Natural killer cell treated with Interleukin-12 subunit alpha and Interleukin-12 subunit beta and Interleukin-15 and Interleukin-18, amount 100 ng/mL, for 72 hours (primary cell): Measurements from ENCODE around the gene SLC19A2. TPM values are rescaled to one million over a fixed set of nuclear protein-coding genes. Genes with fewer than 3 reads are reported as not detected.

Experiments
- ATAC-seq, 2 donors: fragments of 150-1000 bp; cut with Tn5 transposase in 1 of 2; sonication (Bioruptor Pico), chemical (Tn5 transposase) in 1 of 2; 2 replicates each; pipeline ENCODE4 v1.10.0; 2021
- DNase-seq: peaks from one replicate; pipeline ENCODE4 v3.0.0; 2022; ENCODE audit warnings: low spot score
- H3K27ac Mint-ChIP-seq, 2 donors: 1 replicate in 1 of 2; 2 replicates in 1 of 2; pipeline ENCODE4 v1.8.0; 2022; ENCODE audit warnings: mixed read lengths in 2 of 2, mild to moderate bottlenecking in 1 of 2, moderate library complexity in 1 of 2
- H3K27me3 Mint-ChIP-seq, 2 donors: 1 replicate in 1 of 2; 2 replicates in 1 of 2; pipeline ENCODE4 v1.8.0; 2022; ENCODE audit warnings: mixed read lengths in 2 of 2
- H3K36me3 Mint-ChIP-seq: one replicate; pipeline ENCODE4 v1.8.0; 2022; ENCODE audit warnings: mixed read lengths
- H3K4me1 Mint-ChIP-seq, 2 donors: 1 replicate in 1 of 2; 2 replicates in 1 of 2; pipeline ENCODE4 v1.8.0; 2022; ENCODE audit warnings: low read depth in 2 of 2, mixed read lengths in 2 of 2, mild to moderate bottlenecking in 1 of 2
- H3K4me3 Mint-ChIP-seq: one replicate; pipeline ENCODE4 v1.8.0; 2022; ENCODE audit warnings: mixed read lengths
- H3K9me3 Mint-ChIP-seq: 2 replicates; pipeline ENCODE4 v1.8.0; 2022; ENCODE audit warnings: mixed read lengths
- total RNA-seq, 2 donors: library from RNA; stranded (reverse); gene quantifications; one replicate each; pipeline ENCODE4 v1.2.3, GENCODE V29; 2022

The SLC19A2 gene
- total RNA-seq, 2 donors from 2014 or later, result 6.3 to 8.0 TPM

GRCh38 chr1:169495916-169496315 lies 10.2 kb upstream of the SLC19A2 start:
- DNase-seq (no peak), ATAC-seq (no peak)
- Mint-ChIP-seq H3K27me3 (peaks cover 17 to 33% of the 10 kb centered on the region in 2 donors), H3K27ac (no peak overlapping the region), H3K4me1 (no peaks in the 10 kb centered on the region), H3K36me3 (no peaks in the 10 kb centered on the region), H3K4me3 (no peak overlapping the region), H3K9me3 (no peaks in the 10 kb centered on the region)

GRCh38 chr1:169495046-169495775 lies 9.5 kb upstream of the SLC19A2 start:
- Mint-ChIP-seq H3K27me3 (peaks cover 13 to 26% of the 10 kb centered on the region in 2 donors), H3K4me1 (no peaks in the 10 kb centered on the region), H3K4me3 (no peak overlapping the region), H3K27ac (no peak overlapping the region), H3K36me3 (no peaks in the 10 kb centered on the region), H3K9me3 (no peaks in the 10 kb centered on the region)
- ATAC-seq, result no peak
- DNase-seq, result no peak

GRCh38 chr1:169494343-169494742 lies 8.6 kb upstream of the SLC19A2 start:
- DNase-seq, result no peak
- Mint-ChIP-seq H3K9me3 (no peaks in the 10 kb centered on the region), H3K4me1 (peaks cover 0 to 1% of the 10 kb centered on the region in 2 donors), H3K27me3 (peaks cover 13 to 18% of the 10 kb centered on the region in 2 donors), H3K4me3 (no peak overlapping the region), H3K27ac (no peak overlapping the region), H3K36me3 (no peaks in the 10 kb centered on the region)
- ATAC-seq, result no peak

GRCh38 chr1:169493251-169493650 lies 7.5 kb upstream of the SLC19A2 start:
- H3K4me1 Mint-ChIP-seq, result peaks cover 0 to 4% of the 10 kb centered on the region in 2 donors
- no peaks in the 10 kb centered on the region for H3K36me3 Mint-ChIP-seq
- DNase-seq (no peak), ATAC-seq (no peak)
- H3K27ac Mint-ChIP-seq, result no peak overlapping the region
- H3K4me3 Mint-ChIP-seq, result no peak overlapping the region
- H3K27me3 Mint-ChIP-seq, result peaks cover 12 to 13% of the 10 kb centered on the region in 2 donors
- H3K9me3 Mint-ChIP-seq, result no peaks in the 10 kb centered on the region

- Mint-ChIP-seq H3K9me3 (no peaks in the 10 kb centered on the region), H3K27me3 (peaks cover 10% of the 10 kb centered on the region in 2 donors), H3K4me1 (peaks cover 2 to 5% of the 10 kb centered on the region in 2 donors), H3K36me3 (no peaks in the 10 kb centered on the region), H3K27ac (no peak overlapping the region), H3K4me3 (no peak overlapping the region)
- ATAC-seq (peak; percentile 52 to 86), DNase-seq (no peak)
These were observed 6.1 kb upstream of the SLC19A2 start for GRCh38 chr1:169491845-169492281.

GRCh38 chr1:169488157-169488556 lies 2.4 kb upstream of the SLC19A2 start:
- Mint-ChIP-seq H3K27me3 (peaks cover 0 to 6% of the 10 kb centered on the region in 2 donors), H3K4me3 (no peak overlapping the region), H3K36me3 (no peaks in the 10 kb centered on the region), H3K4me1 (peaks cover 31 to 33% of the 10 kb centered on the region in 2 donors), H3K9me3 (no peaks in the 10 kb centered on the region), H3K27ac (no peak overlapping the region)
- no peak for DNase-seq
- no peak for ATAC-seq

- no peak for DNase-seq
- H3K4me1 Mint-ChIP-seq, result peaks cover 31 to 33% of the 10 kb centered on the region in 2 donors
- H3K27ac Mint-ChIP-seq, result no peak overlapping the region
- H3K27me3 Mint-ChIP-seq, result peaks cover 0 to 3% of the 10 kb centered on the region in 2 donors
- H3K4me3 Mint-ChIP-seq, result no peak overlapping the region
- H3K9me3 Mint-ChIP-seq, result no peaks in the 10 kb centered on the region
- no peaks in the 10 kb centered on the region for H3K36me3 Mint-ChIP-seq
- no peak for ATAC-seq
These were observed 1.8 kb upstream of the SLC19A2 start for GRCh38 chr1:169487561-169487960.

- peak overlapping the region; percentile 73 to 92 for H3K27ac Mint-ChIP-seq
- DNase-seq (no peak), ATAC-seq (no peak)
- H3K27me3 Mint-ChIP-seq, result peaks cover 0 to 3% of the 10 kb centered on the region in 2 donors
- H3K36me3 Mint-ChIP-seq, result no peaks in the 10 kb centered on the region
- H3K4me3 Mint-ChIP-seq, result peak overlapping the region; percentile 97
- no peaks in the 10 kb centered on the region for H3K9me3 Mint-ChIP-seq
- H3K4me1 Mint-ChIP-seq, result peaks cover 31 to 33% of the 10 kb centered on the region in 2 donors
These were observed 1.4 kb upstream of the SLC19A2 start for GRCh38 chr1:169487133-169487532.

- no peaks in the 10 kb centered on the region for H3K36me3 Mint-ChIP-seq
- H3K4me3 Mint-ChIP-seq, result peak overlapping the region; percentile 97
- H3K9me3 Mint-ChIP-seq, result no peaks in the 10 kb centered on the region
- ATAC-seq (no peak), DNase-seq (no peak)
- peaks cover 0 to 3% of the 10 kb centered on the region in 2 donors for H3K27me3 Mint-ChIP-seq
- peaks cover 31 to 33% of the 10 kb centered on the region in 2 donors for H3K4me1 Mint-ChIP-seq
- H3K27ac Mint-ChIP-seq, result peak overlapping the region; percentile 73 to 92
These were observed 722 bp upstream of the SLC19A2 start for GRCh38 chr1:169486281-169487051.

- no peaks in the 10 kb centered on the region for H3K9me3 Mint-ChIP-seq
- H3K27me3 Mint-ChIP-seq, result peaks cover 0 to 3% of the 10 kb centered on the region in 2 donors
- H3K4me3 Mint-ChIP-seq, result peak overlapping the region; percentile 97
- H3K27ac Mint-ChIP-seq, result peak overlapping the region; percentile 73 to 92
- H3K4me1 Mint-ChIP-seq, result peaks cover 31 to 41% of the 10 kb centered on the region in 2 donors
- no peak for DNase-seq
- peak; percentile 1 to 43 for ATAC-seq
- no peaks in the 10 kb centered on the region for H3K36me3 Mint-ChIP-seq
These were observed 887 bp downstream of the SLC19A2 start for GRCh38 chr1:169484683-169485430.

- ATAC-seq, result no peak
- Mint-ChIP-seq H3K27ac (no peak overlapping the region), H3K27me3 (peaks cover 0 to 3% of the 10 kb centered on the region in 2 donors), H3K4me1 (peaks cover 31 to 37% of the 10 kb centered on the region in 2 donors), H3K36me3 (no peaks in the 10 kb centered on the region), H3K4me3 (peak overlapping the region; percentile 97), H3K9me3 (no peaks in the 10 kb centered on the region)
- DNase-seq, result no peak
These were observed 1.6 kb downstream of the SLC19A2 start for GRCh38 chr1:169484101-169484500.

- Mint-ChIP-seq H3K9me3 (no peaks in the 10 kb centered on the region), H3K4me1 (peaks cover 31 to 37% of the 10 kb centered on the region in 2 donors), H3K36me3 (no peaks in the 10 kb centered on the region), H3K27me3 (peaks cover 0 to 3% of the 10 kb centered on the region in 2 donors), H3K4me3 (peak overlapping the region; percentile 97), H3K27ac (no peak overlapping the region)
- DNase-seq, result no peak
- ATAC-seq, result no peak
These were observed 2.2 kb downstream of the SLC19A2 start for GRCh38 chr1:169483500-169483966.

- no peaks in the 10 kb centered on the region for H3K9me3 Mint-ChIP-seq
These were observed 6.2 kb downstream of the SLC19A2 start for GRCh38 chr1:169479363-169480066.

More at GRCh38 chr1:169479363-169480066, 6.2 kb downstream of the SLC19A2 start:
- no peak overlapping the region for H3K27ac Mint-ChIP-seq
- H3K27me3 Mint-ChIP-seq, result no peaks in the 10 kb centered on the region
- H3K4me3 Mint-ChIP-seq, result no peak overlapping the region
- H3K36me3 Mint-ChIP-seq, result no peaks in the 10 kb centered on the region
- no peak for ATAC-seq
- H3K4me1 Mint-ChIP-seq, result peaks cover 13 to 21% of the 10 kb centered on the region in 2 donors
- no peak for DNase-seq
